HCT116 (cell line): ENCODE data around the gene WIPI1.

Source experiments
- EGR1 ChIP-seq: IDR thresholded peaks from 2 replicates; pipeline ENCODE4 v1.6.1; 2012; ENCODE audit warnings: low read depth
- POLR2A ChIP-seq: IDR thresholded peaks from 2 replicates; pipeline ENCODE4 v1.7.0; 2011; ENCODE audit warnings: borderline replicate concordance; ENCODE audit not compliant: insufficient read depth, insufficient read length; ENCODE audit errors: extremely low read depth
- POLR2AphosphoS5 ChIP-seq: IDR thresholded peaks from 2 replicates; pipeline ENCODE4 v1.6.1; 2011; ENCODE audit warnings: mild to moderate bottlenecking, low read depth, low read length, moderate library complexity
- RAD21 ChIP-seq: IDR thresholded peaks from 2 replicates; pipeline ENCODE4 v1.6.1; 2012; ENCODE audit warnings: low read depth, mild to moderate bottlenecking
- SP1 ChIP-seq: IDR thresholded peaks from 2 replicates; pipeline ENCODE4 v1.6.1; 2012; ENCODE audit warnings: low read depth
- ZFX ChIP-seq: fragments of 450-650 bp; IDR thresholded peaks from 2 replicates; pipeline ENCODE4 v1.6.1; 2017
- TF ChIP-seq, protein P1 (sequence below): IDR thresholded peaks from 2 replicates; pipeline ENCODE4 v1.6.1; 2012; ENCODE audit warnings: low read depth
- TF ChIP-seq, protein P2 (sequence below), 3 experiments: fragments of 200-600 bp in 1 of 3; sonication (generic) in 1 of 3; IDR thresholded peaks in 2 of 3; conservative IDR thresholded peaks in 1 of 3; 2 replicates each; pipeline ENCODE4 v1.5.1; 2012 to 2017; ENCODE audit warnings: low read depth in 2 of 3, low read length in 2 of 3, antibody characterized with exemption in 1 of 3, borderline replicate concordance in 1 of 3, control low read depth in 1 of 3, mild to moderate bottlenecking in 1 of 3, mixed read lengths in 1 of 3, mixed run types in 1 of 3, moderate library complexity in 1 of 3; ENCODE audit not compliant: insufficient read depth in 1 of 3

DNA sequence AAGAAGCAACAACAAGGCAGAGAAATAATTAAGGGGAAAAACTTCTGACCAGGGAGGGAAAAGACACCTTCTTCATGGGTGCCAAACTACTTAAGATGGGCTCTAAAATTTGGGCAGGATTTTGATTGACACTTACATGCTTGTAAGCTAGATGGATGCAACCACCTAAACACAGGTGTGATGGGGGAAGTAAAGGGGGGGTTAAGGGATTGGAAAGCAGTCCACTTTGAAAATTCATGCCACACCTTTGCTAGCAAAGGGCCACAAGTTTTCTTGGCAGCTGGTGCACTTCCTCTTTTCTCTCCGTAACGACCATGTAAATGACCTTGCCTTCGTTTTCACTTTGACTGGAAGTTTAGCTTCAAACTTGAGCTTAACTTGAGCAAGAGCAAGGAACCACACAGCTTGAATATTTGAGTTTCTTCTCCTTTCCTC, 40.6 kb upstream of the WIPI1 start:
- no peak for TF ChIP-seq POLR2AphosphoS5
- no peak for TF ChIP-seq SP1
- TF ChIP-seq ZFX: no peak
- TF ChIP-seq, protein P1, sequence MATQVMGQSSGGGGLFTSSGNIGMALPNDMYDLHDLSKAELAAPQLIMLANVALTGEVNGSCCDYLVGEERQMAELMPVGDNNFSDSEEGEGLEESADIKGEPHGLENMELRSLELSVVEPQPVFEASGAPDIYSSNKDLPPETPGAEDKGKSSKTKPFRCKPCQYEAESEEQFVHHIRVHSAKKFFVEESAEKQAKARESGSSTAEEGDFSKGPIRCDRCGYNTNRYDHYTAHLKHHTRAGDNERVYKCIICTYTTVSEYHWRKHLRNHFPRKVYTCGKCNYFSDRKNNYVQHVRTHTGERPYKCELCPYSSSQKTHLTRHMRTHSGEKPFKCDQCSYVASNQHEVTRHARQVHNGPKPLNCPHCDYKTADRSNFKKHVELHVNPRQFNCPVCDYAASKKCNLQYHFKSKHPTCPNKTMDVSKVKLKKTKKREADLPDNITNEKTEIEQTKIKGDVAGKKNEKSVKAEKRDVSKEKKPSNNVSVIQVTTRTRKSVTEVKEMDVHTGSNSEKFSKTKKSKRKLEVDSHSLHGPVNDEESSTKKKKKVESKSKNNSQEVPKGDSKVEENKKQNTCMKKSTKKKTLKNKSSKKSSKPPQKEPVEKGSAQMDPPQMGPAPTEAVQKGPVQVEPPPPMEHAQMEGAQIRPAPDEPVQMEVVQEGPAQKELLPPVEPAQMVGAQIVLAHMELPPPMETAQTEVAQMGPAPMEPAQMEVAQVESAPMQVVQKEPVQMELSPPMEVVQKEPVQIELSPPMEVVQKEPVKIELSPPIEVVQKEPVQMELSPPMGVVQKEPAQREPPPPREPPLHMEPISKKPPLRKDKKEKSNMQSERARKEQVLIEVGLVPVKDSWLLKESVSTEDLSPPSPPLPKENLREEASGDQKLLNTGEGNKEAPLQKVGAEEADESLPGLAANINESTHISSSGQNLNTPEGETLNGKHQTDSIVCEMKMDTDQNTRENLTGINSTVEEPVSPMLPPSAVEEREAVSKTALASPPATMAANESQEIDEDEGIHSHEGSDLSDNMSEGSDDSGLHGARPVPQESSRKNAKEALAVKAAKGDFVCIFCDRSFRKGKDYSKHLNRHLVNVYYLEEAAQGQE: no peak
- TF ChIP-seq, protein P2, sequence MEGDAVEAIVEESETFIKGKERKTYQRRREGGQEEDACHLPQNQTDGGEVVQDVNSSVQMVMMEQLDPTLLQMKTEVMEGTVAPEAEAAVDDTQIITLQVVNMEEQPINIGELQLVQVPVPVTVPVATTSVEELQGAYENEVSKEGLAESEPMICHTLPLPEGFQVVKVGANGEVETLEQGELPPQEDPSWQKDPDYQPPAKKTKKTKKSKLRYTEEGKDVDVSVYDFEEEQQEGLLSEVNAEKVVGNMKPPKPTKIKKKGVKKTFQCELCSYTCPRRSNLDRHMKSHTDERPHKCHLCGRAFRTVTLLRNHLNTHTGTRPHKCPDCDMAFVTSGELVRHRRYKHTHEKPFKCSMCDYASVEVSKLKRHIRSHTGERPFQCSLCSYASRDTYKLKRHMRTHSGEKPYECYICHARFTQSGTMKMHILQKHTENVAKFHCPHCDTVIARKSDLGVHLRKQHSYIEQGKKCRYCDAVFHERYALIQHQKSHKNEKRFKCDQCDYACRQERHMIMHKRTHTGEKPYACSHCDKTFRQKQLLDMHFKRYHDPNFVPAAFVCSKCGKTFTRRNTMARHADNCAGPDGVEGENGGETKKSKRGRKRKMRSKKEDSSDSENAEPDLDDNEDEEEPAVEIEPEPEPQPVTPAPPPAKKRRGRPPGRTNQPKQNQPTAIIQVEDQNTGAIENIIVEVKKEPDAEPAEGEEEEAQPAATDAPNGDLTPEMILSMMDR (IDR thresholded peaks at IDR 0.05 in 2 of 3, conservative IDR thresholded peaks at IDR 0.05 in 1 of 3; ENCODE audit: borderline replicate concordance in 1 of 3, insufficient read depth in 1 of 3, low read depth in 2 of 3, low read length in 2 of 3): no peak
- no peak for TF ChIP-seq RAD21
- no peak for TF ChIP-seq EGR1
- TF ChIP-seq POLR2A: no peak
